ENCODE results near the gene XIAP. TPM values are rescaled to one million over a fixed set of nuclear protein-coding genes. Genes with fewer than 3 reads are reported as not detected.
"Not testable (repeated sequence)": the region's sequence is repeated elsewhere in the genome, so short reads cannot be mapped to it uniquely, and the experiment has no call there.

Gene XIAP
- total RNA-seq, 6 experiments from 2014 or later = 15.4 to 28.0 (median 24.7) TPM

DNA sequence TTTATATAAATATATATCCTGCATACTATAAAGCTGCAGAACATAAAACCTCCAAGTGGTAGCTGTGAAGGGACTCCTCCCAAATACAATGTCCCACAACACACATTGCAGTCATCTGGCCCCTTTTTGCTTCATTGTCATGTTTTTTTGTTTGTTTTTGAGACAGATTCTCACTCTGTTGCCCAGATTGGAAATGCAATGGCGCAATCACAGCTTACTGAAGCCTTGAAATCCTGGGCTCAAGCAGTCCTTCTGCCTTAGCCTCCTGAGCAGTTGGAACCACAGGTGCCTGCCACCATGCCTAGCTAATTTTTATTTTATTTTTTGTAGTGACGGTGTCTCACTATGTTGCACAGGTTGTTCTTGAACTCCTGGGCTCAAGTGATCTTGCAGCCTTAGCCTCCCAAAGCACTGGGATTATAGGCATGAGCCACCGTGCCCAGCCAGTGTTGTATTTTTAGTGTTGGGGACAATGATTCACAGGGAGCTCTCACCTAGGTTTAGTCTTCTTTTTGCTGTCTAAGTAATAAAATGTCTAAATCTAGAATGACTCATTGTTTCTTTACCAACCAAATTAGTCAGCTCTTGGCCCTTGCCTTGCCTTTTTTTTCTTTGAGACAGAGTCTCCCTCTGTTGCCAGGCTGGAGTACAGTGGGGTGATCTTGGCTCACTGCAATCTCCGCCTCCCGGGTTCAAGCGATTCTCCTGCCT lies 24.0 kb upstream of the XIAP start:
- intact Hi-C loops (cut with DNase I) = no loop called here
- Histone ChIP-seq H3K36me3 (no peaks in the 10 kb centered on the region), H3K9me3 (no peaks in the 10 kb centered on the region), H3K27me3 (no peaks in the 10 kb centered on the region), H3K4me1 (no peaks in the 10 kb centered on the region), H3K4me3 (no peak overlapping the region), H3K27ac (no peak overlapping the region)
- WGBS (ENCODE audit: insufficient coverage, low coverage, low lambda C conversion rate, missing lambda C conversion rate) = 81% methylated on average over 4 of the region's 6 CpGs
- ATAC-seq (peak in 3 of 4 donors; percentile 58 to 72 (median 58)), DNase-seq (no peak)
- TF ChIP-seq POLR2A (IDR thresholded peaks at IDR 0.05) (no peak), CTCF (IDR thresholded peaks at IDR 0.05) (no peak)

- WGBS (ENCODE audit: insufficient coverage, low coverage, low lambda C conversion rate, missing lambda C conversion rate) = 76% methylated on average over 3 of the region's 4 CpGs
- intact Hi-C loops (cut with DNase I) = not testable (repeated sequence)
These were observed 14.7 kb upstream of the XIAP start for GRCh38 chrX:123845129-123845528.

DNA sequence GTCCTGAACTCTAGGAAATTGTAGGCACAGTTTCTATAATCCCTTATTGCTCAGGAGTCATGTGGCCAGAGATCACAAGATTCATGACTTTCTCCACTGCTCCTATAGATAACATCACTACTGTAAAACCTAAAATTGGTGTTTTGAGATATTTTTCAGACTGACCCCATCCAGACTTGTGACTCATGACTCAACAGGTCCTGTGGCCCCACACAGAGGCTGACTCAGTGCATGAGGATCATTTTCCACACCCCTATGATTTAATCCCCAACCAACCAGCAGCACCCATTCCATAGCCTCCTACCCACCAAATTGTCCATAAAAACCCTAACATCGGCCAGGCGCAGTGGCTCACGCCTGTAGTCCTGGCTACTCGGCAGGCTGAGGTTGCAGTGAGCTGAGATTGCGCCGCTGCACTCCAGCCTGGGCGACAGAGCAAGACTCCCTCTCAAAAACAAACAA lies 13.2 kb upstream of the XIAP start:
- Histone ChIP-seq H3K27ac (no peak overlapping the region), H3K4me1 (no peaks in the 10 kb centered on the region), H3K36me3 (no peaks in the 10 kb centered on the region), H3K4me3 (no peak overlapping the region), H3K27me3 (no peaks in the 10 kb centered on the region), H3K9me3 (no peaks in the 10 kb centered on the region)
- TF ChIP-seq POLR2A (IDR thresholded peaks at IDR 0.05) (no peak), CTCF (IDR thresholded peaks at IDR 0.05) (no peak)
- no peak for DNase-seq
- ATAC-seq = no peak
- WGBS (ENCODE audit: insufficient coverage, low coverage, low lambda C conversion rate, missing lambda C conversion rate) = 82% methylated on average over 7 of the region's 7 CpGs
- intact Hi-C loops (cut with DNase I) = no loop called here

More at GRCh38 chrX:123845129-123845528, 14.7 kb upstream of the XIAP start:
- not testable (repeated sequence) for DNase-seq, H3K27me3 ChIP-seq, H3K36me3 ChIP-seq, H3K9me3 ChIP-seq, ATAC-seq, H3K27ac ChIP-seq, H3K4me3 ChIP-seq, H3K4me1 ChIP-seq

DNA sequence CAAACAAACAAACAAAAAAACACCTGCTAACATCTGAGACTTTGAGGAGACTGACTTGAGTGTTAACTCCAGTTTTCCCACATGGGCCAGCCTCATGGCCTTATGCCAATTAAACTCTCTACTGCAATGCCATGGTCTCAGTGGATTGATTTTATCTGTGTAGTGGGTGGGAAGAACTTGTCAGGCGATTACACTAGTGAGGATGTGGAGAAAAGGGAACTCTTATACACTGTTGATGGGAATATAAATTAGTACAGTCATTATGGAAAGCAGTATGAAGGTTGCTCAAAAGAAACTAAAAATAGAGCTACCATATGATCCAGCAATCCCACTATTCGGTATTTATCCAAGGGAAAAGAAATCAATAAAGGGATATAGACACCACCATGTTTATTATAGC lies 12.8 kb upstream of the XIAP start:
- 56% methylated on average over 2 of the region's 2 CpGs for WGBS (ENCODE audit: insufficient coverage, low coverage, low lambda C conversion rate, missing lambda C conversion rate)
- no peak for TF ChIP-seq POLR2A (IDR thresholded peaks at IDR 0.05)
- no peak for TF ChIP-seq CTCF (IDR thresholded peaks at IDR 0.05)
- Histone ChIP-seq H3K4me1 (no peaks in the 10 kb centered on the region), H3K9me3 (no peaks in the 10 kb centered on the region), H3K27ac (no peak overlapping the region), H3K4me3 (no peak overlapping the region), H3K36me3 (no peaks in the 10 kb centered on the region), H3K27me3 (no peaks in the 10 kb centered on the region)
- intact Hi-C loops (cut with DNase I) = no loop called here
- DNase-seq (no peak), ATAC-seq (no peak)

DNA sequence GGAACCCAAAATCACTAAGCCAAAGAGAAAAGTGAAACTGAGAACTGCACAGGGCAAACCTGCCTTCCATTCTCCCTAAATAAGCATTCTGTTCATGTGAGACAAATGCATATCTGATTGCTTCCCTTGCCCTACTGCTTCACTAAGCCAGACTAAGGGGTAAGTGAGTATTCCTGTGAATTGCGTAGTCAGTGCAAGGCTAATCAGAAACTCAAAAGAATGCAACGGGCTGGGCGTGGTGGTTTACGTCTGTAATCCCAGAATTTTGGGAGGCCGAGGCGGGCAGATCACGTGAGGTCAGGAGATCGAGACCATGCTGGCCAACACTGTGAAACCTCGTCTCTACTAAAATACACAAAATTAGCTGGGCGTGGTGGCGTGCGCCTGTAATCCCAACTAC lies 10.8 kb upstream of the XIAP start:
- H3K36me3 ChIP-seq = no peaks in the 10 kb centered on the region
- ATAC-seq (no peak), DNase-seq (no peak)
- 91% methylated on average over 10 of the region's 12 CpGs for WGBS (ENCODE audit: insufficient coverage, low coverage, low lambda C conversion rate, missing lambda C conversion rate)
- no peaks in the 10 kb centered on the region for H3K4me1 ChIP-seq
- no peak overlapping the region for H3K4me3 ChIP-seq
- no peaks in the 10 kb centered on the region for H3K27me3 ChIP-seq
- no peaks in the 10 kb centered on the region for H3K9me3 ChIP-seq
- TF ChIP-seq CTCF (IDR thresholded peaks at IDR 0.05) = no peak
- no peak for TF ChIP-seq POLR2A (IDR thresholded peaks at IDR 0.05)
- intact Hi-C loops (cut with DNase I) = no loop called here
- no peak overlapping the region for H3K27ac ChIP-seq

DNA sequence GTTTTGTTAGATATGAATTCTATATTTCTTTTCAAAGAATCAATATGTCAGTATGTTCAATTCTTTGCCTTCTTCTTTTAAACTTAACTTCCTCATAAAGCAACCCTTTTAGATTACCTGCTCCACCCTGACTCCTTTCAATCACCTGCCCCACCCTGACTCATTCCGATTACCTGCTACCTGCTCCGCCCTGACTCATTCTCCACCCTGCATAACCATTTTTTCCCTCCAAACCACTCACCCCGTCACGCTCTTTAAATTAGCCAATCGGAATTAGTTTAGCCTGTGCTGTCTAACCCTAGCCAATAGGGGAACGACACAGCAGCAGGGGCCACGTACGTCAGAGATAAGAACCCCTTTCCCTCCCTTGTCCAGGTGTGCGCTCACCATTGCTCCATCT lies 9.9 kb upstream of the XIAP start:
- H3K36me3 ChIP-seq; H3K27ac ChIP-seq; H3K4me3 ChIP-seq; ATAC-seq; H3K9me3 ChIP-seq; H3K4me1 ChIP-seq; intact Hi-C loops (cut with DNase I); DNase-seq; H3K27me3 ChIP-seq: not testable (repeated sequence)
- WGBS (ENCODE audit: insufficient coverage, low coverage, low lambda C conversion rate, missing lambda C conversion rate) = 76% methylated on average over 9 of the region's 9 CpGs
